SK-N-SH (cell line): ENCODE results near the gene PTPRB. TPM values are rescaled to one million over a fixed set of nuclear protein-coding genes. Genes with fewer than 3 reads are reported as not detected.

ENCODE experiments used
- CTCF ChIA-PET: fragments of 300-600, 350-600 bp; formaldehyde crosslinking; extraction: SDS; loops from one replicate; lab custom pipeline; 2021; lab: Yijun Ruan, JAX
- POLR2A ChIA-PET: fragments of 350-600 bp; sonication (Branson Sonifier 250); formaldehyde crosslinking; extraction: SDS; loops from one replicate; lab custom pipeline; 2020; ENCODE audit warnings: antibody characterized with exemption, inconsistent platforms; lab: Yijun Ruan, JAX
- DNase-seq: peaks from one replicate; pipeline ENCODE4 v3.0.0; 2012
- H2AFZ ChIP-seq: fragments of 200-600 bp; sonication (generic); 2 replicates; pipeline ENCODE4 v1.8.1; 2016; ENCODE audit warnings: antibody characterized with exemption, mild to moderate bottlenecking, low read depth
- H3F3A ChIP-seq: fragments of 200-600 bp; sonication (generic); replicated peaks from 2 replicates; pipeline ENCODE3; 2016; ENCODE audit warnings: antibody characterized with exemption, mild to moderate bottlenecking; ENCODE audit not compliant: insufficient read depth
- H3K27ac ChIP-seq, 2 experiments: fragments of 200-500 bp in 1 of 2; fragments of 200-600 bp in 1 of 2; sonication (Bioruptor generic) in 1 of 2; sonication (generic), shearing (Covaris generic) in 1 of 2; 2 replicates each; pipeline versions ENCODE4 v1.5.1 to v1.6.1; 2014 to 2016; ENCODE audit warnings: low read depth in 2 of 2, inconsistent platforms in 1 of 2, low read length in 1 of 2, mild to moderate bottlenecking in 1 of 2, mixed read lengths in 1 of 2
- H3K27me3 ChIP-seq: fragments of 200-600 bp; sonication (generic), shearing (Covaris generic); 2 replicates; pipeline ENCODE4 v1.6.1; 2016; ENCODE audit warnings: mixed run types; ENCODE audit not compliant: insufficient read depth
- H3K36me3 ChIP-seq, 2 experiments: fragments of 200-500 bp in 1 of 2; fragments of 200-600 bp in 1 of 2; sonication (Bioruptor generic) in 1 of 2; sonication (generic) in 1 of 2; replicated peaks in 1 of 2; 2 replicates each; pipeline versions ENCODE3 to v1.5.1; 2014 to 2016; ENCODE audit warnings: low read length in 1 of 2, mild to moderate bottlenecking in 1 of 2; ENCODE audit not compliant: insufficient read depth in 2 of 2, control insufficient read depth in 1 of 2
- H3K4me1 ChIP-seq, 2 experiments: fragments of 200-500 bp in 1 of 2; fragments of 200-600 bp in 1 of 2; sonication (Bioruptor generic) in 1 of 2; sonication (generic), shearing (Covaris generic) in 1 of 2; 2 replicates each; pipeline versions ENCODE4 v1.5.1 to v1.6.1; 2014 to 2016; ENCODE audit warnings: low read depth in 1 of 2, low read length in 1 of 2, mixed run types in 1 of 2; ENCODE audit not compliant: insufficient read depth in 2 of 2, control insufficient read depth in 1 of 2
- H3K4me2 ChIP-seq: fragments of 200-600 bp; sonication (generic), shearing (Covaris generic); 2 replicates; pipeline ENCODE4 v1.6.1; 2017; ENCODE audit warnings: mixed run types
- H3K4me3 ChIP-seq, 2 experiments: fragments of 200-500 bp in 1 of 2; fragments of 200-600 bp in 1 of 2; sonication (Bioruptor generic) in 1 of 2; sonication (generic), shearing (Covaris generic) in 1 of 2; 2 replicates each; pipeline versions ENCODE4 v1.5.1 to v1.8.1; 2014 to 2016; ENCODE audit warnings: low read depth in 2 of 2, inconsistent platforms in 1 of 2, low read length in 1 of 2, mild to moderate bottlenecking in 1 of 2, mixed read lengths in 1 of 2, moderate library complexity in 1 of 2
- H3K79me2 ChIP-seq: fragments of 200-600 bp; sonication (generic); 2 replicates; pipeline ENCODE4 v1.8.1; 2017; ENCODE audit warnings: mild to moderate bottlenecking; ENCODE audit not compliant: insufficient read depth
- H3K9ac ChIP-seq: fragments of 200-600 bp; sonication (generic); 2 replicates; pipeline ENCODE4 v1.6.1; 2017; ENCODE audit warnings: mixed run types
- H3K9me2 ChIP-seq: fragments of 200-600 bp; sonication (generic); 2 replicates; pipeline ENCODE4 v1.6.1; 2017; ENCODE audit warnings: mixed run types
- H3K9me3 ChIP-seq: fragments of 200-600 bp; sonication (generic); 2 replicates; pipeline ENCODE4 v1.6.1; 2017; ENCODE audit warnings: mixed run types, mild to moderate bottlenecking, moderate library complexity
- H4K20me1 ChIP-seq: fragments of 200-600 bp; sonication (generic); 2 replicates; pipeline ENCODE4 v1.6.1; 2017; ENCODE audit warnings: mild to moderate bottlenecking, mixed run types; ENCODE audit not compliant: insufficient read depth
- ELF1 ChIP-seq: IDR thresholded peaks from 2 replicates; pipeline ENCODE4 v1.4.0; 2012
- FOXJ3 ChIP-seq: sonication (generic); formaldehyde crosslinking; IDR thresholded peaks from 2 replicates; pipeline ENCODE4 v1.5.1; 2020; ENCODE audit warnings: mild to moderate bottlenecking, missing genetic modification reagents
- FOXM1 ChIP-seq: IDR thresholded peaks from 2 replicates; pipeline ENCODE4 v1.4.0; 2012; ENCODE audit warnings: low read depth, mild to moderate bottlenecking
- GABPA ChIP-seq: IDR thresholded peaks from 2 replicates; pipeline ENCODE4 v1.4.0; 2012; ENCODE audit warnings: low read depth, mild to moderate bottlenecking
- GATA2 ChIP-seq: sonication (generic); formaldehyde crosslinking; IDR thresholded peaks from 2 replicates; pipeline ENCODE4 v1.5.0; 2020; ENCODE audit warnings: mild to moderate bottlenecking, missing genetic modification reagents
- JUND ChIP-seq: IDR thresholded peaks from 2 replicates; pipeline ENCODE4 v1.4.0; 2012
- MEF2A ChIP-seq: IDR thresholded peaks from 2 replicates; pipeline ENCODE4 v1.4.0; 2012; ENCODE audit warnings: low read depth, borderline replicate concordance
- NFIC ChIP-seq: IDR thresholded peaks from 2 replicates; pipeline ENCODE4 v1.4.0; 2012; ENCODE audit warnings: borderline replicate concordance
- RAD21 ChIP-seq: IDR thresholded peaks from 2 replicates; pipeline ENCODE4 v1.6.1; 2012; ENCODE audit warnings: mild to moderate bottlenecking, low read length
- RCOR1 ChIP-seq: fragments of 150-350 bp; IDR thresholded peaks from 2 replicates; pipeline ENCODE4 v1.6.1; 2017; ENCODE audit warnings: antibody characterized with exemption, low read length
- WGBS: methylation state at CpG from one replicate; pipeline ENCODE4 v1.1.6; 2017; ENCODE audit warnings: low lambda C conversion rate; 5-methylcytosine and 5-hydroxymethylcytosine counted together
- polyA plus RNA-seq, 3 experiments: library from polyadenylated mRNA; depleted of rRNA; stranded (reverse); fragments of >200 nt; gene quantifications; 2 replicates each; pipeline ENCODE4 v1.2.3, GENCODE V29; 2012
- TF ChIP-seq, protein P1 (sequence below): IDR thresholded peaks from 2 replicates; pipeline ENCODE4 v1.4.0; 2012; ENCODE audit warnings: low read depth
- TF ChIP-seq, protein P2 (sequence below): IDR thresholded peaks from 2 replicates; pipeline ENCODE4 v1.4.0; 2012; ENCODE audit warnings: low read depth, borderline replicate concordance
- TF ChIP-seq, protein P3 (sequence below): fragments of 150-350 bp; IDR thresholded peaks from 2 replicates; pipeline ENCODE4 v1.6.1; 2016; ENCODE audit warnings: mild to moderate bottlenecking, low read depth, low read length
- TF ChIP-seq, protein P4 (sequence below): IDR thresholded peaks from 2 replicates; pipeline ENCODE4; 2012

PTPRB gene
- polyA plus RNA-seq, 1 of the 3 experiments (the other 2 are of a cell fraction), result 1.1 TPM

DNA sequence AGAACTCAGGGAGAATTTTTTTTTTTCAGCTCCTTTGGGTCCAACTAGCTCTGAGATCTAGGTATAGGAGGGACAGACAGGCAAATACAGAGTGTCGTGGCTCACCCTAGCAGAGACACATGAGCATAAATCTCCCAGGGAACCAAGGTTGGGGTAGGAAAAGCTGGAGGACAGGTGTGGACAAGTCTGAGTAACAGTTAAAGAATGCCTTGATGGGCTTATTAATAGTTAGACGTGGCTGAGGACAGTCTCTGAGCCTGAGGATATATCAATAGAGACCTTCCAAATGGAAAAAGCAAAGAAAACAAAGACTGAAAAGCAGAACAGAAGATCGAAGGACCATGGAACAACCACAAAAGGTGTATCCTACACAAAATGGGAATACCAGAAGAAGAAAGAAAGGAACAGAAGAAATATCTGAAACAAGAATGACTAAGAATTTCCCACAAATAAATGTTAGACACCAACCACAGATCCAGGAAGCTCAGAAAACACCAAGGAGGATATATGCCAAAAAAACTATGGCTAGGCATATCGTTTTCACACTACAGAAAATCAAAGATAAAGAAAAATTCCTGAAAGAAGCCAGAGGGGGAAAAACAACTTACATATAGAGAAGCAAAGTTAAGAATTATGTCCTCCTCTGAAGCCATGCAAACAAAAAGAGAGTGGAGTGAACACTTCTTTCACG, 80.9 kb downstream of the PTPRB start:
- H3K27ac ChIP-seq, result no peak overlapping the region
- no peak overlapping the region for H3K9ac ChIP-seq
- ChIA-PET CTCF (interaction anchor here (0.7 to 2.4 kb wide), 3 partner anchors 21 to 655 kb away, joined by 3 to 10 read pairs (median 6); no protein-coding TSS in a partner anchor), POLR2A (no interaction called here)
- H3F3A ChIP-seq, result no peaks in the 10 kb centered on the region
- H3K27me3 ChIP-seq, result no peaks in the 10 kb centered on the region
- no peak for TF ChIP-seq GABPA
- no peak for TF ChIP-seq NFIC
- TF ChIP-seq MEF2A, result no peak
- no peak for TF ChIP-seq ELF1
- TF ChIP-seq FOXM1, result no peak
- TF ChIP-seq, protein P1, sequence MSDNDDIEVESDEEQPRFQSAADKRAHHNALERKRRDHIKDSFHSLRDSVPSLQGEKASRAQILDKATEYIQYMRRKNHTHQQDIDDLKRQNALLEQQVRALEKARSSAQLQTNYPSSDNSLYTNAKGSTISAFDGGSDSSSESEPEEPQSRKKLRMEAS, result no peak
- TF ChIP-seq FOXJ3 (CRISPR knock-in tag), result no peak
- TF ChIP-seq GATA2 (CRISPR knock-in tag), result no peak
- no peak for TF ChIP-seq RAD21
- no peak for TF ChIP-seq RCOR1
- no peak overlapping the region for H3K4me3 ChIP-seq
- no peaks in the 10 kb centered on the region for H3K9me3 ChIP-seq
- no peaks in the 10 kb centered on the region for H3K36me3 ChIP-seq
- H3K9me2 ChIP-seq, result no peaks in the 10 kb centered on the region
- no peaks in the 10 kb centered on the region for H3K79me2 ChIP-seq
- peaks cover 0 to 3% of the 10 kb centered on the region in 2 experiments; a peak in 2 of 4 replicates for H3K4me1 ChIP-seq
- no peaks in the 10 kb centered on the region for H4K20me1 ChIP-seq
- DNase-seq, result no peak
- no peak overlapping the region for H3K4me2 ChIP-seq
- WGBS, result 58% methylated on average over 5 of the region's 5 CpGs
- no peak overlapping the region for H2AFZ ChIP-seq

DNA sequence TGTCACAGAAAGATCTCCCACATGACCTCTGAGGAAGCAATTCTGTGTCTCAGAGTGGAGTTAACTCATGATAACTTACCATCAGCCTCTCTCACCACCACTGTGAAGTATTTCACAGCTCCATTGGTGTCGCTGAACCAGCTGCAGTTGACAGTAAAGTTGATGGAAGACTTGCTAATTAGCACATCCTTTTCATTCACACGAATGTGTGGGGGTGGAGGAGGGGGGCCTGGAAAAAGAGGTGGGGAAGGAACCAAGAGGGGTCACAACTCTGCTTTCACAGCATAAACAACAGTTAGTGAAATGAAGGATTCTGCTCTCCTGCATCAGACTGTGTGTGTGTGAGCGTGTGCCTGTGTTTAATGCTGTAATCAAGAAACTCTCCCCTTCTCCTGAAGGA, 82.1 kb downstream of the PTPRB start:
- TF ChIP-seq, protein P2, sequence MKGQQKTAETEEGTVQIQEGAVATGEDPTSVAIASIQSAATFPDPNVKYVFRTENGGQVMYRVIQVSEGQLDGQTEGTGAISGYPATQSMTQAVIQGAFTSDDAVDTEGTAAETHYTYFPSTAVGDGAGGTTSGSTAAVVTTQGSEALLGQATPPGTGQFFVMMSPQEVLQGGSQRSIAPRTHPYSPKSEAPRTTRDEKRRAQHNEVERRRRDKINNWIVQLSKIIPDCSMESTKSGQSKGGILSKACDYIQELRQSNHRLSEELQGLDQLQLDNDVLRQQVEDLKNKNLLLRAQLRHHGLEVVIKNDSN, result no peak
- TF ChIP-seq, protein P3, sequence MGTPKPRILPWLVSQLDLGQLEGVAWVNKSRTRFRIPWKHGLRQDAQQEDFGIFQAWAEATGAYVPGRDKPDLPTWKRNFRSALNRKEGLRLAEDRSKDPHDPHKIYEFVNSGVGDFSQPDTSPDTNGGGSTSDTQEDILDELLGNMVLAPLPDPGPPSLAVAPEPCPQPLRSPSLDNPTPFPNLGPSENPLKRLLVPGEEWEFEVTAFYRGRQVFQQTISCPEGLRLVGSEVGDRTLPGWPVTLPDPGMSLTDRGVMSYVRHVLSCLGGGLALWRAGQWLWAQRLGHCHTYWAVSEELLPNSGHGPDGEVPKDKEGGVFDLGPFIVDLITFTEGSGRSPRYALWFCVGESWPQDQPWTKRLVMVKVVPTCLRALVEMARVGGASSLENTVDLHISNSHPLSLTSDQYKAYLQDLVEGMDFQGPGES, result no peak
- TF ChIP-seq MEF2A, result no peak
- TF ChIP-seq JUND, result no peak
- no peak for TF ChIP-seq FOXM1
- TF ChIP-seq GATA2 (CRISPR knock-in tag), result no peak
- TF ChIP-seq, protein P4, sequence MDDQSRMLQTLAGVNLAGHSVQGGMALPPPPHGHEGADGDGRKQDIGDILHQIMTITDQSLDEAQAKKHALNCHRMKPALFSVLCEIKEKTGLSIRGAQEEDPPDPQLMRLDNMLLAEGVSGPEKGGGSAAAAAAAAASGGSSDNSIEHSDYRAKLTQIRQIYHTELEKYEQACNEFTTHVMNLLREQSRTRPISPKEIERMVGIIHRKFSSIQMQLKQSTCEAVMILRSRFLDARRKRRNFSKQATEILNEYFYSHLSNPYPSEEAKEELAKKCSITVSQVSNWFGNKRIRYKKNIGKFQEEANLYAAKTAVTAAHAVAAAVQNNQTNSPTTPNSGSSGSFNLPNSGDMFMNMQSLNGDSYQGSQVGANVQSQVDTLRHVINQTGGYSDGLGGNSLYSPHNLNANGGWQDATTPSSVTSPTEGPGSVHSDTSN, result no peak
- DNase-seq, result no peak
- Histone ChIP-seq H3K9me3 (no peaks in the 10 kb centered on the region), H3K9ac (no peak overlapping the region), H3K4me1 (peaks cover 0 to 3% of the 10 kb centered on the region in 2 experiments; a peak in 2 of 4 replicates), H3K79me2 (no peaks in the 10 kb centered on the region), H3K36me3 (no peaks in the 10 kb centered on the region), H3K27ac (no peak overlapping the region), H3F3A (no peaks in the 10 kb centered on the region), H2AFZ (no peak overlapping the region), H4K20me1 (no peaks in the 10 kb centered on the region), H3K9me2 (no peaks in the 10 kb centered on the region), H3K4me3 (no peak overlapping the region), H3K27me3 (no peaks in the 10 kb centered on the region), H3K4me2 (no peak overlapping the region)
- ChIA-PET CTCF (interaction anchor here (1.0 to 2.4 kb wide), 3 partner anchors 22 to 654 kb away, joined by 3 to 10 read pairs (median 3); no protein-coding TSS in a partner anchor), POLR2A (no interaction called here)
- 54% methylated on average over 3 of the region's 3 CpGs for WGBS
